Mammary epithelial cell (primary cell): ENCODE results near the gene TYW1.

Source experiments
- CTCF ChIP-seq, 2 donors: IDR thresholded peaks in 1 of 2; conservative IDR thresholded peaks in 1 of 2; 2 replicates each; pipeline ENCODE4 v1.5.1; 2011 to 2012; ENCODE audit warnings: inconsistent platforms in 2 of 2, low read length in 2 of 2, mild to moderate bottlenecking in 2 of 2, control low read depth in 1 of 2, low read depth in 1 of 2; ENCODE audit not compliant: insufficient read depth in 1 of 2; ENCODE audit errors: extremely low read depth in 1 of 2
- EZH2 ChIP-seq: IDR thresholded peaks from 2 replicates; pipeline ENCODE4 v1.6.1; 2012; ENCODE audit warnings: low read length, inconsistent platforms, borderline replicate concordance

GRCh38 chr7:67006965-67007364, 10.3 kb downstream of the TYW1 start:
- TF ChIP-seq CTCF (conservative IDR thresholded peaks at IDR 0.05 in 1 of 2, IDR thresholded peaks at IDR 0.05 in 1 of 2; ENCODE audit: extremely low read depth in 1 of 2, insufficient read depth in 1 of 2, low read depth in 1 of 2, low read length in 2 of 2) (no peak), EZH2 (no peak)
